SU-DHL-6 (cell line): ENCODE results near the gene CFAP107.

ENCODE experiments used
- EZH2phosphoT487 ChIP-seq: fragments of 200-600 bp; sonication (generic), shearing (Covaris generic); conservative IDR thresholded peaks from 2 replicates; pipeline ENCODE4 v1.6.1; 2018; ENCODE audit warnings: mild to moderate bottlenecking, antibody characterized with exemption, low read length, moderate library complexity, mixed read lengths
- TF ChIP-seq, protein P1 (sequence below): fragments of 200-600 bp; sonication (generic); IDR thresholded peaks from one replicate; pipeline ENCODE4 v1.5.1; 2017; ENCODE audit warnings: antibody characterized with exemption, mild to moderate bottlenecking, low read length, moderate library complexity; ENCODE audit not compliant: insufficient read depth, poor library complexity, severe bottlenecking

DNA sequence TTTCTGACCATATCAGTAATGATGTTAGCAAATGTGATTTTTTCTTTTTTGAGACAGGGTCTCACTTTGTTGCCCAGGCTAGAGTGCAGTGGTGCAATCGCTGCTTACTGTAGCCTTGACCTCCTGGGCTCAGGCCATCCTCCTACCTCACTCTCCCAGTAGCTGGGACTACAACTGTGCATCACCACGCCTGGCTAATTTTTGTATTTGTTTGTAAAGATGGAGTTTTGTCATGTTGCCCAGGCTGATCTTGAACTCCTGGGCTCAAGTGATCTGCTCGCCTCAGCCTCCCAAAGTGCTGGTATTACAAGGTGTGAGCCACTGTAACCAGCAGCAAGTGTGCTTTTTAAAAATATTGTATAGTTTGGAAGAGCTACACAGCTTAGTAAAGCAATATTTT, 4.1 kb upstream of the CFAP107 start:
- TF ChIP-seq, protein P1, sequence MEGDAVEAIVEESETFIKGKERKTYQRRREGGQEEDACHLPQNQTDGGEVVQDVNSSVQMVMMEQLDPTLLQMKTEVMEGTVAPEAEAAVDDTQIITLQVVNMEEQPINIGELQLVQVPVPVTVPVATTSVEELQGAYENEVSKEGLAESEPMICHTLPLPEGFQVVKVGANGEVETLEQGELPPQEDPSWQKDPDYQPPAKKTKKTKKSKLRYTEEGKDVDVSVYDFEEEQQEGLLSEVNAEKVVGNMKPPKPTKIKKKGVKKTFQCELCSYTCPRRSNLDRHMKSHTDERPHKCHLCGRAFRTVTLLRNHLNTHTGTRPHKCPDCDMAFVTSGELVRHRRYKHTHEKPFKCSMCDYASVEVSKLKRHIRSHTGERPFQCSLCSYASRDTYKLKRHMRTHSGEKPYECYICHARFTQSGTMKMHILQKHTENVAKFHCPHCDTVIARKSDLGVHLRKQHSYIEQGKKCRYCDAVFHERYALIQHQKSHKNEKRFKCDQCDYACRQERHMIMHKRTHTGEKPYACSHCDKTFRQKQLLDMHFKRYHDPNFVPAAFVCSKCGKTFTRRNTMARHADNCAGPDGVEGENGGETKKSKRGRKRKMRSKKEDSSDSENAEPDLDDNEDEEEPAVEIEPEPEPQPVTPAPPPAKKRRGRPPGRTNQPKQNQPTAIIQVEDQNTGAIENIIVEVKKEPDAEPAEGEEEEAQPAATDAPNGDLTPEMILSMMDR, result no peak
- TF ChIP-seq EZH2phosphoT487, result no peak
